ENCODE data around the gene DHRS11.

Gene DHRS11

DNA sequence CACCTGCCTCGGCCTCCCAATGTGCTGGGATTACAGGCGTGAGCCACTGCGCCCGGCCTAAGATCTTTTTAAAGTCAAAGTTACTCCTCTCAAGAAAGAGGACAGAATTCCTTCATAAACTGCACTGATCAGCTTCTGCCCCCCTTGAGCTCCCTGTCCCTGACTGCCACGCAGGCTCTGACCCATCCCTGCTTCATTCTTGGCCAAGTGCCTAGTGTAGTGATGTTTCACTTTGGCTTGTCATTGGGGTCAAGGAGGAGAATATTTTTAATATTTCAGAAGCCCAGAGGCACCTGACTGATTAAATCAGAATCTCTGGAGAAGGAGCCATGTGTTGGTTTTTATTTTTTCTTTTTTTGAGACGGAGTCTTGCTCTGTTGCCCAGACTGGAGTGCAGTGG, 18.8 kb downstream of the DHRS11 start:
- DNase-seq (ENCODE audit: low read depth in 1 of 2, low spot score in 1 of 2): no peak
- TF ChIP-seq GABPA (IDR thresholded peaks at IDR 0.05; ENCODE audit: low read depth) (no peak), POLR2AphosphoS5 (IDR thresholded peaks at IDR 0.05; ENCODE audit: low read depth) (no peak), REST (IDR thresholded peaks at IDR 0.05; ENCODE audit: insufficient replicate concordance, low read depth) (no peak), CTCF (IDR thresholded peaks at IDR 0.05; ENCODE audit: insufficient read depth, low read length) (no peak), SPI1 (IDR thresholded peaks at IDR 0.05; ENCODE audit: borderline replicate concordance, low read depth) (no peak)

DNA sequence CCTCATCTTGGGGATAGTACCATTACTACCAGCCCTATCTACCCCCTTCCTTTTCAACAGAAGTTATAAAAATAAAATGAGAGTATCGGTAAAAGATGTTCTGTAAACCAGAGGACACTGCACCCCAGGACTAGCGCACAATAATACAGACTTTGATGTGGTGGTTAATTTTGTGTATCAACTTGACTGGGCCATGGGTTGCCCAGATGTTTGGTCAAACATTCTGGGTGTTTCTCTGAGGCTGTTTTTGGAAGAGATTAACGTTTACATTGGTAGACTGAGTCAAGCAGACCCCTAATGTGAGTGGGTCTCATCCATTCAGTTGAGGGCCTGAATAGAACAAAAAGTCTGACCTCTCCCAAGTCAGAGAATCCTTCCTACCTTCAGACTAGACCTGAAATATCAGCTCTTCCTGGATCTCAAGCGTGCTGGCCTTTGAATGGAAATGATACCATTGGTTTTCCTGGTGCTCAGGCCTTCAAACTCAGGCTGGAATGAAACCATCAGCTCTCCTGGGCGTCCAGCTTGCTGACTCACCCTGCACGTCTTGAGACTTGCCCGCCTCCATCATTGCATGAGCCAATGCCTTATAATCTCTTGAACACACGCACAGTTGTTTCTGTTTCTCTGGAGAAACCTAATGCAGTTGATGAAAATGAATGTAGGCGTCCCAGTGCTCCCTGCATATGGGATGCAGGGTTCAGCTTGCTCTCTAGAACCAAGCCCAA, 19.8 kb downstream of the DHRS11 start:
- Histone ChIP-seq H3K27me3 (ENCODE audit: insufficient read depth, poor library complexity, severe bottlenecking) (no peaks in the 10 kb centered on the region), H3K27ac (replicated peaks) (no peak overlapping the region), H3K4me3 (replicated peaks; ENCODE audit: insufficient read depth, low read length) (no peak overlapping the region)
- TF ChIP-seq CTCF (IDR thresholded peaks at IDR 0.05; ENCODE audit: insufficient read depth, low read length) (no peak), SPI1 (IDR thresholded peaks at IDR 0.05; ENCODE audit: borderline replicate concordance, low read depth) (no peak), GABPA (IDR thresholded peaks at IDR 0.05; ENCODE audit: low read depth) (no peak), POLR2AphosphoS5 (IDR thresholded peaks at IDR 0.05; ENCODE audit: low read depth) (no peak), REST (IDR thresholded peaks at IDR 0.05; ENCODE audit: insufficient replicate concordance, low read depth) (no peak)
- DNase-seq (ENCODE audit: low read depth in 1 of 2, low spot score in 1 of 2): no peak

More for the DNA sequence above, 18.8 kb downstream of the DHRS11 start:
- Histone ChIP-seq H3K4me3 (replicated peaks; ENCODE audit: insufficient read depth, low read length) (no peak overlapping the region), H3K27me3 (ENCODE audit: insufficient read depth, poor library complexity, severe bottlenecking) (no peaks in the 10 kb centered on the region), H3K27ac (replicated peaks) (no peak overlapping the region)

- no peak overlapping the region for H3K4me3 ChIP-seq (replicated peaks; ENCODE audit: insufficient read depth, low read length)
- DNase-seq (ENCODE audit: low read depth in 1 of 2, low spot score in 1 of 2): no peak
- H3K27ac ChIP-seq (replicated peaks): no peak overlapping the region
- TF ChIP-seq POLR2AphosphoS5 (IDR thresholded peaks at IDR 0.05; ENCODE audit: low read depth) (no peak), CTCF (IDR thresholded peaks at IDR 0.05; ENCODE audit: insufficient read depth, low read length) (no peak), SPI1 (IDR thresholded peaks at IDR 0.05; ENCODE audit: borderline replicate concordance, low read depth) (no peak), REST (IDR thresholded peaks at IDR 0.05; ENCODE audit: insufficient replicate concordance, low read depth) (no peak), GABPA (IDR thresholded peaks at IDR 0.05; ENCODE audit: low read depth) (no peak)
- no peaks in the 10 kb centered on the region for H3K27me3 ChIP-seq (ENCODE audit: insufficient read depth, poor library complexity, severe bottlenecking)
Observed at GRCh38 chr17:36612323-36612722, 20.6 kb downstream of the DHRS11 start.
